Measurements from ENCODE around the gene KCNIP1. TPM values are rescaled to one million over a fixed set of nuclear protein-coding genes. Genes with fewer than 3 reads are reported as not detected.
A peak's percentile ranks its signal among the peaks of the same experiment; 100 is the strongest.

Gene KCNIP1
- total RNA-seq, 1 donor from 2014 or later = 33.6 TPM

GRCh38 chr5:170590566-170590965 is 86.7 kb downstream of the KCNIP1 start:
- no peak for DNase-seq (ENCODE audit: low read depth in 2 of 2)

GRCh38 chr5:170591054-170591453 is 87.2 kb downstream of the KCNIP1 start:
- DNase-seq (ENCODE audit: low read depth in 2 of 2) = peak in 1 of 2 donors; percentile 37

DNA sequence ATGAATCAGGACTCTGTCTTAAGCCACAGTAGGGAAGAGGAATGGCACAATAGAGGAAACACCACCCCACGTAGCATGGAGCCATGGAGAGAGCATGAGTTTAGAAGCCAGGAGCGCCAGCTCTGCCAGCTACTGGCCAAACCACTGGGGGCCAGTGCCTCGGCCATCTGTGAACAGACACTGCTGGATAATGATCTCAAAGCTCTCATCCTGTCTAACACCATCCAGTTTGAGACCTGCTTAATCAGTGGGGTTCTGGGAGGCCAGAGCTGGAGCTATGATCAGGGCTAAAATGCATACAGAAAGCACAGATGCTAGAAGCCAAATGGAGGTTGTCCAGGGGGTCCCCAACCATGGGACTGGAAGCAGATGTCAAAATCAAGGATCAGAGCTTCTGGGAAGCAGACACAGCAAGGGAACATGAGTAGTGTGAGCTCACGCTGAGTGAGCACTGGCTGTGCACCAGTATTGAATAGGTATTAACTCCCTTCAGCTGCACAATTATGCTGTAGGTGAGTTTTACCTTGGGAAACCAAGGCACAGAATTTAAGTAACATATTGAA is 92.7 kb downstream of the KCNIP1 start:
- no peak for DNase-seq (ENCODE audit: low read depth in 2 of 2)

- peak; percentile 61 to 70 for DNase-seq (ENCODE audit: low read depth in 2 of 2)
Measured at GRCh38 chr5:170597109-170597751, 93.4 kb downstream of the KCNIP1 start.

- DNase-seq (ENCODE audit: low read depth in 2 of 2) = peak; percentile 86
Measured at GRCh38 chr5:170597872-170598271, 94.1 kb downstream of the KCNIP1 start.

DNA sequence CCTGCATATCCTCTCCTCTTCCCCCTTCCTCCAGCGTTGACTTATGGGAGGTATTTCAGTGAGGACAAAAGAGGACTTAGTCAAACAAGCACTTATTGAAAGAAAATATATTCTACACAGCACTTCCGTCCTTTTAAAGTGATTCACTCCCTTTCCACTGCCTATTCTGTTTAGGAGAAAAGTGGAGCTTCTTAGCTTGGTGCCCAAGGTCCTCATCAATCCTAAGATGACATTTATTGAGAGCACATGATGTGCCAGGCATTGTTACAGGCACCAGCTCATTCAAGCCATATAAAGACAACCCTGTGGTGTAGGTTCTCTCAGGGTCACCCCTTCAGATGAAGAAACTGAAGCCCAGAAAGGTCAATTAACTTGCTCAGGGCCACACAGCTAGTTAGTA is 95.9 kb downstream of the KCNIP1 start:
- no peak for DNase-seq (ENCODE audit: low read depth in 2 of 2)

GRCh38 chr5:170601619-170602018 is 97.8 kb downstream of the KCNIP1 start:
- DNase-seq (ENCODE audit: low read depth in 2 of 2) = no peak

DNA sequence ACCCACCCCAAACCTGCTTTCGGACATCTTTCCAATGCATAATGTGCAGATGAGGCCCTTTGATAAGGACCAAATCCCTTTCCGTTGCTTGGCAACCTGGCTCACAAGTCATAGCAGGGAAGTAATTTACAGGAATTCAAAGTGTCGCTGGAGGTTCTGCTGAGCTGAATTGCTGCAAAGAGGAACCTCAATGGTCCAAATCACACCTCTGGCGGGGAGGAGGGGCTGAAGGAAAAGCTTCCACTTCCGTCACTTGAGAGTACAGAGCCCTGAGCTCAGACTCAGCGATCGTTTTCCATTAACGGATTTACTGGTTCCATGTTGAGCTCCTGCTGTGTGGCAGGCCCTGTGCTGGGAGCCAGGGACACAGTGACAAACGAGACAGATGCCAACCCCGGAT is 99.3 kb downstream of the KCNIP1 start:
- no peak for DNase-seq (ENCODE audit: low read depth in 2 of 2)

DNA sequence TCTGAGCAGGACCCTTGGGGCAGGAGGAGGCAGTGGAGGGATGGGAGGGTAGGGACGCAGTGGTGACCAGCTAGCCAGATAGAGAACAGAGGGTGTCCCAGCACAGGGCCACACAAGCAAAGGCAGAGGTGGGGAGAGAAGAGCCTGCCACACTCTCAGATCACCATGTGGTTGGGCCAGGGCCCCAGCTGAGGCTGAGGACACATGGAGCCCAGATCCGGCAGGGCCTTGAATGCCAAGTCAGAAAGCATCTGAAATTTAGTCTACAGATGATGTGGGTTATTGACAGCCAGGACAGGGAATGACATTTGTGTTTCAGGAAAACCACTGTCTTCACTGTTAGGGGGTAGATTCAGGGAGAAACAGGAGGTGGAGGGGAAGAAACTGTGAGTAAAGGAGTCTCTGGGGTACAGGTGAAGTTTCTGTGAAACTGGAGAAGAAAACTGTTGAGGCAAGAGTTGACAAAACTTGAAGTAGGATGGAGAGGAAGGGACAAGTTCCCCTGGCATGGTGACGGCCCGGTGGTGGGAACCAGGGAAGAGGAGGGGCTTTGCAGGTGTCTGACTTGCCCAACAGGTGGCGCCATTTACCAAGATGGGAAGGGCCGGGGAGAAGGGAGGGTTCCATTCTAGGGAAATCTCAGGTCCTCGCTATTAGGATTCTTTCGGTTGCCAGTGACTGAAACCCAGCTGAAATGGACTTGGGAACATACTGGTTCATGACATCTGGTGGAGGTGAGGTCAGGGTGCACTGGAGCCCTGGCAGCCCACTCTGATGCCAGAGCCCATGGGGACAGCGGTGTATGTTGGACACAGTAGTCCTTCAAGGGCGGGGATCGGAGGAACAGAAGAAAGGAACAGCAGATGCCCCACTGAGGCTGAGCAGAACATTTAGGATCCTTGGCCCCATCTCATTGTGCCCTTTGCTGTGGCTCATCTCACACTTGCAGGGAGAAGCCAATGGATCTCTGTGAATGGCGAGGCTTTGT is 100.1 kb downstream of the KCNIP1 start:
- DNase-seq (ENCODE audit: low read depth in 2 of 2) = peak in 1 of 2 donors; percentile 71

- DNase-seq (ENCODE audit: low read depth in 2 of 2) = no peak
Measured at GRCh38 chr5:170606941-170607340, 103.1 kb downstream of the KCNIP1 start.

DNA sequence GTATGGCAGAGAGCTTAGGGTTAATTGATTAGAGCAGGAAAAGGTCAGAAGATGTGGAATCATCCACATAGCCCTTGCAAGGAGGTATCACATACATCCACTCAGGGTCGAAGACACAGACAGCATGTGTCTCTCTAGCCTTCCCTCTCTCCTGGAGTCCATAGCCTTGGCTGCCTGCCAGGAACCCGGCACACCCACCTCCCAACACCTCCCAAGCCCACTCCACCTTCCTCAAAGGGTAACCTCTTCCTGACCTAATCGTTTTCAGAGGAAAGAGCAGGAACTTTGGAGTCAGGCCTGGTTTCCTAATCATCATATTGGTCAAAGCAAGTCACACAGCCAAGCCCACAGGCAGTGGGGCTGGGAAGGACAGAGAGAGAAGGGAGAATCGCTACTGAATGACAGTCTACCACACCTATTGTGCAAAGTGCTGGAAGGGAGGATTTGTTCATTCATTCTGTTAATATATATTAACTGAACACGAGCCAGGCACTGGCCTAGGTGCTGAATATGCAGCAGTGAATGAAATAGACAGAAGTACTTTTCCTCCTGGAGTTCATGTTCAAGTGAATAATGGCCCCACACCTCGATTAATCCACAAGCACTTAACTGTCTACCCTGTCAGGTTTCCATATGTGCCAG is 107.8 kb downstream of the KCNIP1 start:
- peak in 1 of 2 donors; percentile 47 for DNase-seq (ENCODE audit: low read depth in 2 of 2)

GRCh38 chr5:170612256-170612678 is 108.4 kb downstream of the KCNIP1 start:
- DNase-seq (ENCODE audit: low read depth in 2 of 2) = no peak

DNA sequence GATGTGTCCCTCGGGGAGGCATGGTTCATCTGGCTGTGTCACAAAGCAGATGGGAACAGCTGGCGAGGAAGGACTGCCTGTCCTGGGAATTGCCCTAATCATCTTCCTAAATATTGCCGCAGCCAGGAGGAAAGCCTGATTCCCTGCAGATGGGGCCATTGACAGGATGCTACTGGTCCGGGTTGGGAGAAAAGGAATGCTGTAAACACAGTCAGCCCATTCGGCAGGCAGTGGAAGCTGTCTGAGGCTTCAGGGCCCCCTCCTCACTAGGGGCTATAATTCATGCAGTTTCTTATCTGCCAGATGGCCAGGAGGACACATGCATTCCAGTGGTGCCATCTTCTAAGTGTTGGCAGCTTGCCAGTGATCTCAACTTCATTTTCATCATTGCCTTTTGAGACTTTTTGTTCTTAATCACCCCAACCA is 110.3 kb downstream of the KCNIP1 start:
- peak; percentile 75 to 77 for DNase-seq (ENCODE audit: low read depth in 2 of 2)

- DNase-seq (ENCODE audit: low read depth in 2 of 2) = peak in 1 of 2 donors; percentile 96
Measured at GRCh38 chr5:170614720-170615119, 110.9 kb downstream of the KCNIP1 start.

DNA sequence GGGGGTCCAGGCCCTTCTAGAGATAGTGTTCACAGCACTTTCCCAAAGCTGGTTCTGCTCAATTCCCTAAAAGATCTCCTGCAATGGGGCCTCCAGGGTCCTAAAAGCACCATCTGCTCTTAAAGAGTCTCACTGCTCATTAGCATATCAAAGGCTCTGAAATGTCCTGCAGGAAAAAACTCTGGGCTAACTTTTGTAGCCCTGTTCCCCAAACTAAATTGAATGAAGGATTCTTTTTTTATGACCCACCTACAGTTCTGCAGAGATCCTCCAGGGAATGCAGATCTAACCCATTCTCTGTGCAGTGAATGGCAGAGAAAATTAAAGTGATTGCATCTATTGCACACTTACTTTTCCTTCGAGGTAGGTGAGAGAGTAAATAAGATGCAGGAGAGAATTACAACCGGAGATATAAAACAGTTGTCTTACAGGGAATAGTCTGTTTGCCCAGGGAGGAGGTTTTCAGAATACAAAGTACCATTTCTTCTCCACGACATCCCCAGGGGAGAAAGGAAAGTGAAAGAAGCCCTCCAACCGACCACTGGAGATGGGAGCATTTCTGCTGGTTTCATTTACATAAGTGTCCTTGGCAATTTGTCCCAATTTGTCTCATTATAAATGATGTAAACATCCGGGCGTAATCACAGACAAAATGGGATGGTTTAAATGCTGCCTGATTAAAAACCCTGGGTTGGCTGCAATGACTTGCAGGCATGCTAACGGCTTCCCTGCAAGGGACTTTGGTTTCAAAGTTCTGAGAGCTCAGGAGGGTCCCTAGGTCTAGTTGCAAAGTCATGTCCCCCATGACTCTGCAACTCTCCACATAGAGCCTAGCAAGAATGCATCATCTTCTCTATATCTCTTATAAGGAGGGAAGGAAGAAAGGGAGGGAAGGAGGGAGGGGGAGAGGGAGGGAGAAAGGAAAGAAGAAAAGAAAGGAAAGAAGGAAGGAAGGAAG is 114.0 kb downstream of the KCNIP1 start:
- DNase-seq (ENCODE audit: low read depth in 2 of 2) = no peak

- no peak for DNase-seq (ENCODE audit: low read depth in 2 of 2)
Measured at GRCh38 chr5:170619869-170620268, 116.0 kb downstream of the KCNIP1 start.

DNA sequence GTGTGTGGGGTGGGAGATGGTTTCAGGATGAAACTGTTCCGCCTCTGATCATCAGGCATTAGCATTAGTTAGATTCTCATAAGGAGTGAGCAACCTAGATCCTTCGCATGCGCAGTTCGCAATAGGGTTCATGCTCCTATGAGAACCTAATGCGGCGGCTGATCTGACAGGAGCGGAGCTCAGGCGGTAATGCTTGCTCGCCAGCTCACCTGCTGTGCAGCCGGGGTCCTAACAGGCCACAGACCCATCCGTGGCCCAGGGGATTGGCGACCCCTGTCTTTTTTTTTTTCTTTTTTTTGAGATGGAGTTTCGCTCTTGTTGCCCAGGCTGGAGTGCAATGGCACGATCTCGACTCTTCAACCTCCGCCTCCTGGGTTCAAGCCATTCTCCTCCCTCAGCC is 119.1 kb downstream of the KCNIP1 start:
- no peak for DNase-seq (ENCODE audit: low read depth in 2 of 2)

- peak; percentile 60 to 85 for DNase-seq (ENCODE audit: low read depth in 2 of 2)
Measured at GRCh38 chr5:170623576-170624181, 119.9 kb downstream of the KCNIP1 start.

DNA sequence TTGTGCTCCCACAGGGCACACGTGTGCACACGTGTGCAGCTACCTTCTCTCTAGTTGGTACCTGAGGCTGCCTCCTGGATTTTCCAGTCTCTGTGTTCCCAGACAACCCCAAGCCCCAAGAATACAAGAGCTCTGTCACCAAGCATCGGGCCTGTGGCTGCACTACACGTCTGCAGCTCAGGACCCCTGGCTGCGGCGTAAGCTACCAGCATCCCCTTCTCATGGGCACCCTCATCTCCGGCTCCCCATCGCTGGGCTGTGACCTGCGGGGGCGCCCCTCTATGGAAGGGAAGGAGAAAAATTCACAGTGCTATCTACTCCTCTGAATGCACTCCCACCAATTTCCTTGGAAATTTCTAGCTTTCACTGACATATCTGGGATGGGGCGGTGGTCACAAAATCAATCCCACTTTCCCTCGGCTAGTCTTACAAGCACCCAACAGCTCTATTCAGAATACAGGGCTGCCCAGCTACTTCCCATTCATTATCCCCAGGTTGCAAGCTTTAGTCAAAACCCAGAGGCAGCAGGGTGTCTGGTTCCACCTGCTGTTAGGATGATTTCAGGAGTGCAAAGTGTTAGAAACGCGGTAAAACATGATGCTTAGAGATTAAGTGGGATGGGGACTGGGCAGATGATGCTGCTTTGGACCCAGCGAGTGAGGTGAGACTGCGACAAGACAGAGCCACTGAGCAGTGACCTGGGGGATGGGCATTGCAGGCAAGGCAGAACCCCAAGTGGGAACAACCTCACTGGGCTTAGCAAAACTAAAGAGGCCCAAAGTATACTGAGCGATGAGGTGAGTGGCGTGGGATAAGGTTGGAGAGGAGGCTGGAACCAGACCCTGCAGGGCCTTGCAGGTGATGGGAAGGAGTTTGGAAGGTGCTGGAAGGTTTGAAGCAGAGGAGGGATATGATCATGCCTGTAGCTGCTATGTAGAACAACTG is 121.7 kb downstream of the KCNIP1 start:
- DNase-seq (ENCODE audit: low read depth in 2 of 2) = no peak
